IMR-90 (cell line): ENCODE measurements around the gene TAAR9. TPM values are rescaled to one million over a fixed set of nuclear protein-coding genes. Genes with fewer than 3 reads are reported as not detected.

Experiments
- ATAC-seq: fragments of 200-7000 bp; cut with Tn5 transposase; 2 replicates; pipeline ENCODE4 v1.9.1; 2020; ENCODE audit warnings: low read depth, mild to moderate bottlenecking, moderate library complexity
- BruUV-seq: library from RNA; stranded (reverse); fragments of 400-500 nt; replicated peaks from 2 replicates; lab custom pipeline; 2021; lab: Mats Ljungman, UMichigan
- CTCF ChIA-PET: fragments of 300-600 bp; formaldehyde crosslinking; extraction: SDS; loops from one replicate; lab custom pipeline; 2021; ENCODE audit warnings: antibody characterized with exemption; lab: Yijun Ruan, JAX
- POLR2A ChIA-PET: fragments of 300-600 bp; sonication (Branson Sonifier 250); formaldehyde crosslinking; loops from one replicate; lab custom pipeline; 2022; ENCODE audit warnings: antibody characterized with exemption; ENCODE audit not compliant: unreplicated experiment; lab: Charles Lee
- DNase-seq: peaks from one replicate; pipeline ENCODE4 v3.0.0; 2013
- H2AFZ ChIP-seq: replicated peaks from 2 replicates; pipeline ENCODE3; 2013; ENCODE audit warnings: low read length, mild to moderate bottlenecking; ENCODE audit not compliant: poor library complexity
- H2AK5ac ChIP-seq: 2 replicates; pipeline ENCODE4 v1.6.1; 2013; ENCODE audit warnings: low read depth, low read length, inconsistent platforms
- H2AK9ac ChIP-seq: replicated peaks from 2 replicates; pipeline ENCODE3; 2013; ENCODE audit warnings: mild to moderate bottlenecking, low read depth, low read length, moderate library complexity; ENCODE audit not compliant: poor library complexity
- H2BK120ac ChIP-seq: 2 replicates; pipeline ENCODE4 v1.6.1; 2013; ENCODE audit warnings: low read depth, low read length, inconsistent platforms
- H2BK15ac ChIP-seq: 3 replicates; pipeline ENCODE4 v1.6.1; 2013; ENCODE audit warnings: low read depth, low read length, inconsistent platforms
- H2BK20ac ChIP-seq: 2 replicates; pipeline ENCODE4 v1.6.1; 2013; ENCODE audit warnings: low read depth, mild to moderate bottlenecking, inconsistent platforms, low read length, moderate library complexity
- H2BK5ac ChIP-seq: 2 replicates; pipeline ENCODE4 v1.6.1; 2013; ENCODE audit warnings: mild to moderate bottlenecking, low read depth, low read length, inconsistent platforms; ENCODE audit not compliant: poor library complexity, severe bottlenecking
- H3K14ac ChIP-seq: replicated peaks from 2 replicates; pipeline ENCODE4 v1.6.1; 2013; ENCODE audit warnings: low read depth, low read length, inconsistent platforms
- H3K18ac ChIP-seq: 2 replicates; pipeline ENCODE4 v1.6.1; 2013; ENCODE audit warnings: low read depth, low read length, control low read depth
- H3K23ac ChIP-seq: 2 replicates; pipeline ENCODE4 v1.6.1; 2013; ENCODE audit warnings: low read depth, low read length, inconsistent platforms
- H3K27ac ChIP-seq: 2 replicates; pipeline ENCODE4 v1.5.1; 2013; ENCODE audit warnings: mild to moderate bottlenecking, control low read depth, low read length; ENCODE audit not compliant: insufficient read depth
- H3K27me3 ChIP-seq: 2 replicates; pipeline ENCODE4 v1.6.1; 2013; ENCODE audit warnings: low read length; ENCODE audit not compliant: control insufficient read depth, insufficient read depth
- H3K36me3 ChIP-seq: 2 replicates; pipeline ENCODE4 v1.6.1; 2013; ENCODE audit warnings: low read length, mixed read lengths; ENCODE audit not compliant: control insufficient read depth, insufficient read depth
- H3K4ac ChIP-seq: 2 replicates; pipeline ENCODE4 v1.6.1; 2013; ENCODE audit warnings: low read depth, low read length, inconsistent platforms
- H3K4me1 ChIP-seq: 2 replicates; pipeline ENCODE4 v1.6.1; 2013; ENCODE audit warnings: low read length, mixed read lengths; ENCODE audit not compliant: control insufficient read depth, insufficient read depth
- H3K4me2 ChIP-seq: 2 replicates; pipeline ENCODE4 v1.6.1; 2013; ENCODE audit warnings: low read depth, mild to moderate bottlenecking, control low read depth, low read length, moderate library complexity
- H3K4me3 ChIP-seq: 2 replicates; pipeline ENCODE4 v1.5.1; 2013; ENCODE audit warnings: low read depth, mild to moderate bottlenecking, control low read depth, low read length, moderate library complexity; ENCODE audit not compliant: insufficient read depth
- H3K56ac ChIP-seq: 2 replicates; pipeline ENCODE4 v1.6.1; 2013; ENCODE audit warnings: low read length, inconsistent platforms; ENCODE audit not compliant: insufficient read depth; ENCODE audit errors: extremely low read depth
- H3K79me1 ChIP-seq, 2 experiments: 2 replicates each; pipeline ENCODE4 v1.6.1; 2013; ENCODE audit warnings: low read length in 2 of 2, inconsistent platforms in 1 of 2, low read depth in 1 of 2
- H3K9ac ChIP-seq: 2 replicates; pipeline ENCODE4 v1.6.1; 2013; ENCODE audit warnings: low read depth, low read length, control low read depth
- H3K9me1 ChIP-seq: 2 replicates; pipeline ENCODE4 v1.6.1; 2013; ENCODE audit warnings: low read length, inconsistent platforms; ENCODE audit not compliant: insufficient read depth
- H3K9me3 ChIP-seq: 2 replicates; pipeline ENCODE4 v1.6.1; 2013; ENCODE audit warnings: low read length; ENCODE audit not compliant: control insufficient read depth, insufficient read depth
- H4K20me1 ChIP-seq: 2 replicates; pipeline ENCODE4 v1.6.1; 2013; ENCODE audit warnings: low read length, inconsistent platforms; ENCODE audit not compliant: insufficient read depth
- H4K5ac ChIP-seq: 2 replicates; pipeline ENCODE4 v1.6.1; 2013; ENCODE audit warnings: mild to moderate bottlenecking, low read depth, low read length, control low read depth
- H4K8ac ChIP-seq, 2 experiments: 2 replicates each; pipeline ENCODE4 v1.6.1; 2013; ENCODE audit warnings: low read depth in 2 of 2, low read length in 2 of 2, control low read depth in 1 of 2, inconsistent platforms in 1 of 2
- H4K91ac ChIP-seq: 2 replicates; pipeline ENCODE4 v1.6.1; 2013; ENCODE audit warnings: low read depth, low read length, inconsistent platforms; ENCODE audit not compliant: insufficient read depth
- BHLHE40 ChIP-seq: fragments of 150-350 bp; IDR thresholded peaks from 2 replicates; pipeline ENCODE4 v1.6.1; 2016; ENCODE audit warnings: mild to moderate bottlenecking, low read depth, low read length
- CEBPB ChIP-seq: IDR thresholded peaks from 2 replicates; pipeline ENCODE4 v1.6.1; 2012; ENCODE audit warnings: low read depth, low read length, improper control_type of control experiment
- CHD1 ChIP-seq: IDR thresholded peaks from 2 replicates; pipeline ENCODE4 v1.6.1; 2012; ENCODE audit warnings: low read depth, low read length, improper control_type of control experiment
- FOS ChIP-seq: fragments of 150-350 bp; IDR thresholded peaks from 2 replicates; pipeline ENCODE4 v1.6.1; 2016; ENCODE audit warnings: low read depth, low read length
- MAFK ChIP-seq: IDR thresholded peaks from 2 replicates; pipeline ENCODE4 v1.6.1; 2012; ENCODE audit warnings: low read depth, low read length, improper control_type of control experiment
- MAZ ChIP-seq: IDR thresholded peaks from 2 replicates; pipeline ENCODE4 v1.6.1; 2012; ENCODE audit warnings: low read depth, mild to moderate bottlenecking, low read length, improper control_type of control experiment, moderate library complexity, borderline replicate concordance
- MXI1 ChIP-seq: IDR thresholded peaks from 2 replicates; pipeline ENCODE4 v1.6.1; 2012; ENCODE audit warnings: low read depth, mild to moderate bottlenecking, low read length, moderate library complexity, borderline replicate concordance
- NFE2L2 ChIP-seq: fragments of 150-350 bp; IDR thresholded peaks from 2 replicates; pipeline ENCODE4 v1.6.1; 2016; ENCODE audit warnings: low read depth, mild to moderate bottlenecking, low read length
- POLR2A ChIP-seq: IDR thresholded peaks from 2 replicates; pipeline ENCODE4 v1.6.1; 2012; ENCODE audit warnings: mild to moderate bottlenecking, low read depth, low read length
- RAD21 ChIP-seq: IDR thresholded peaks from 2 replicates; pipeline ENCODE4 v1.6.1; 2012; ENCODE audit warnings: low read length, improper control_type of control experiment
- RCOR1 ChIP-seq: IDR thresholded peaks from 2 replicates; pipeline ENCODE4 v1.6.1; 2012; ENCODE audit warnings: mild to moderate bottlenecking, low read length, improper control_type of control experiment; ENCODE audit not compliant: insufficient replicate concordance
- RFX5 ChIP-seq: IDR thresholded peaks from 2 replicates; pipeline ENCODE4 v1.8.0; 2012; ENCODE audit warnings: low read depth, mild to moderate bottlenecking, low read length, moderate library complexity
- SMC3 ChIP-seq: fragments of 150-350 bp; IDR thresholded peaks from 2 replicates; pipeline ENCODE4 v1.6.1; 2016; ENCODE audit warnings: low read depth, mild to moderate bottlenecking, antibody characterized with exemption, low read length, moderate library complexity
- WGBS, 2 experiments: methylation state at CpG; one replicate each; pipeline versions ENCODE4 v1.1.5 to v1.1.7; 2013; ENCODE audit warnings: missing lambda C conversion rate in 2 of 2; ENCODE audit not compliant: insufficient read length in 1 of 2; ENCODE audit errors: extremely low coverage in 2 of 2; 5-methylcytosine and 5-hydroxymethylcytosine counted together
- dilution Hi-C: fragments of 300-500 bp; cut with HindIII; formaldehyde crosslinking; loops from one replicate; pipeline ENCODE4 v1.14.3; 2018; ENCODE audit warnings: low sequenced_read_pairs; ENCODE audit not compliant: unreplicated experiment
- in situ Hi-C: fragments of 300-500 bp; cut with MboI; formaldehyde crosslinking; loops from 3 replicates; pipeline ENCODE4 v1.14.3; 2019; ENCODE audit warnings: low sequenced_read_pairs, inconsistent platforms, mixed read lengths
- intact Hi-C: fragments of 100-400 bp; cut with micrococcal nuclease; formaldehyde crosslinking; loops from 2 replicates; pipeline ENCODE4 v1.10.0; 2022
- polyA plus RNA-seq, 3 experiments: library from polyadenylated mRNA; depleted of rRNA; stranded (reverse); fragments of >200 nt; gene quantifications; 2 replicates each; pipeline ENCODE4 v1.2.3, GENCODE V29; 2012; ENCODE audit warnings: low replicate concordance in 1 of 3
- total RNA-seq: library from RNA; depleted of rRNA; stranded (reverse); fragments of >200 nt; gene quantifications from 2 replicates; pipeline ENCODE4 v1.2.3, GENCODE V29; 2012
- TF ChIP-seq, protein P1 (sequence below): conservative IDR thresholded peaks from 2 replicates; pipeline ENCODE4 v1.5.1; 2012; ENCODE audit warnings: mild to moderate bottlenecking, low read depth, low read length, improper control_type of control experiment
- TF ChIP-seq, protein P2 (sequence below): fragments of 150-350 bp; IDR thresholded peaks from 2 replicates; pipeline ENCODE4 v1.6.1; 2017; ENCODE audit warnings: mild to moderate bottlenecking, antibody characterized with exemption, low read length, low read depth
- TF ChIP-seq, protein P3 (sequence below): fragments of 150-350 bp; IDR thresholded peaks from 2 replicates; pipeline ENCODE4 v1.6.1; 2016; ENCODE audit warnings: low read depth, mild to moderate bottlenecking, low read length, moderate library complexity, borderline replicate concordance

The TAAR9 gene
- total and polyA plus RNA-seq, 2 of the 4 experiments (the other 2 are of a cell fraction) = not detected

DNA sequence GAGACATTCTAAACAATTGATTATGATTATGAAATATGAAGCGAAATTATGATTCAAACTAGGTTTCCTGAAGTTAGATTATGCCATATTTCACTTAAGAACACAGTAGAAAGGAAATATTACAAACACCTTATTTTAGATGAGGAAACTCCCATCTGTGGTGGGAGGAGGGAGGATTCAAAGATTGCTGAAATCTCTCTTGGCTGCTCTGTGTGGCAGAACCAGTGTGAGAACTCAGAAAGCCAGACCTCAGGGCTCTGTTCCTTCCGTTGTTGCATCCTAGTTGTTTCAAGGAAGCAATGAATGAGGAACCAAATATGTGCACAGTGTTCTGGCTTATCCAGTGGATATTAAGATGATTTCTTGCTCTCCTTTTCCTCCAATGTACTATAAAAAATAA, 49.3 kb downstream of the TAAR9 start:
- ATAC-seq = no peak

More for the DNA sequence above, 49.3 kb downstream of the TAAR9 start:
- Histone ChIP-seq H2BK5ac (no peak overlapping the region), H4K5ac (no peak overlapping the region), H3K23ac (no peak overlapping the region), H3K4ac (no peak overlapping the region), H4K8ac (no peak overlapping the region), H3K4me2 (no peak overlapping the region), H3K27ac (no peak overlapping the region), H3K9me3 (no peaks in the 10 kb centered on the region), H3K79me1 (no peaks in the 10 kb centered on the region), H2BK120ac (no peak overlapping the region), H2AK5ac (no peak overlapping the region), H3K27me3 (peaks cover 33% of the 10 kb centered on the region), H2BK15ac (no peak overlapping the region), H3K9ac (no peak overlapping the region), H3K14ac (no peak overlapping the region), H3K18ac (no peak overlapping the region), H3K4me1 (no peaks in the 10 kb centered on the region), H4K91ac (no peak overlapping the region), H4K20me1 (no peaks in the 10 kb centered on the region), H3K36me3 (no peaks in the 10 kb centered on the region), H3K56ac (no peak overlapping the region), H2AK9ac (no peak overlapping the region), H3K9me1 (no peaks in the 10 kb centered on the region), H2BK20ac (no peak overlapping the region), H2AFZ (no peak overlapping the region), H3K4me3 (no peak overlapping the region)
- in situ Hi-C loops (no loop called here), dilution Hi-C loops (no loop called here), intact Hi-C loops (no loop called here)
- CTCF ChIA-PET = no interaction called here
- no CpG with 5 or more reads among the region's 2 CpGs for WGBS, 2 experiments
- BruUV-seq = no TSS peak
- no peak for DNase-seq
- POLR2A ChIA-PET = no interaction called here
- TF ChIP-seq SMC3 (no peak), FOS (no peak), POLR2A (no peak), RFX5 (no peak), NFE2L2 (no peak), CEBPB (no peak), BHLHE40 (no peak), RAD21 (no peak), MAFK (no peak), RCOR1 (no peak), MAZ (no peak), MXI1 (no peak), CHD1 (no peak)
- TF ChIP-seq, protein P1, sequence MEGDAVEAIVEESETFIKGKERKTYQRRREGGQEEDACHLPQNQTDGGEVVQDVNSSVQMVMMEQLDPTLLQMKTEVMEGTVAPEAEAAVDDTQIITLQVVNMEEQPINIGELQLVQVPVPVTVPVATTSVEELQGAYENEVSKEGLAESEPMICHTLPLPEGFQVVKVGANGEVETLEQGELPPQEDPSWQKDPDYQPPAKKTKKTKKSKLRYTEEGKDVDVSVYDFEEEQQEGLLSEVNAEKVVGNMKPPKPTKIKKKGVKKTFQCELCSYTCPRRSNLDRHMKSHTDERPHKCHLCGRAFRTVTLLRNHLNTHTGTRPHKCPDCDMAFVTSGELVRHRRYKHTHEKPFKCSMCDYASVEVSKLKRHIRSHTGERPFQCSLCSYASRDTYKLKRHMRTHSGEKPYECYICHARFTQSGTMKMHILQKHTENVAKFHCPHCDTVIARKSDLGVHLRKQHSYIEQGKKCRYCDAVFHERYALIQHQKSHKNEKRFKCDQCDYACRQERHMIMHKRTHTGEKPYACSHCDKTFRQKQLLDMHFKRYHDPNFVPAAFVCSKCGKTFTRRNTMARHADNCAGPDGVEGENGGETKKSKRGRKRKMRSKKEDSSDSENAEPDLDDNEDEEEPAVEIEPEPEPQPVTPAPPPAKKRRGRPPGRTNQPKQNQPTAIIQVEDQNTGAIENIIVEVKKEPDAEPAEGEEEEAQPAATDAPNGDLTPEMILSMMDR = no peak
- TF ChIP-seq, protein P2, sequence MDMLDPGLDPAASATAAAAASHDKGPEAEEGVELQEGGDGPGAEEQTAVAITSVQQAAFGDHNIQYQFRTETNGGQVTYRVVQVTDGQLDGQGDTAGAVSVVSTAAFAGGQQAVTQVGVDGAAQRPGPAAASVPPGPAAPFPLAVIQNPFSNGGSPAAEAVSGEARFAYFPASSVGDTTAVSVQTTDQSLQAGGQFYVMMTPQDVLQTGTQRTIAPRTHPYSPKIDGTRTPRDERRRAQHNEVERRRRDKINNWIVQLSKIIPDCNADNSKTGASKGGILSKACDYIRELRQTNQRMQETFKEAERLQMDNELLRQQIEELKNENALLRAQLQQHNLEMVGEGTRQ = no peak
- TF ChIP-seq, protein P3, sequence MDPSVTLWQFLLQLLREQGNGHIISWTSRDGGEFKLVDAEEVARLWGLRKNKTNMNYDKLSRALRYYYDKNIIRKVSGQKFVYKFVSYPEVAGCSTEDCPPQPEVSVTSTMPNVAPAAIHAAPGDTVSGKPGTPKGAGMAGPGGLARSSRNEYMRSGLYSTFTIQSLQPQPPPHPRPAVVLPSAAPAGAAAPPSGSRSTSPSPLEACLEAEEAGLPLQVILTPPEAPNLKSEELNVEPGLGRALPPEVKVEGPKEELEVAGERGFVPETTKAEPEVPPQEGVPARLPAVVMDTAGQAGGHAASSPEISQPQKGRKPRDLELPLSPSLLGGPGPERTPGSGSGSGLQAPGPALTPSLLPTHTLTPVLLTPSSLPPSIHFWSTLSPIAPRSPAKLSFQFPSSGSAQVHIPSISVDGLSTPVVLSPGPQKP = no peak
